ENCODE data around the gene PDLIM1.

PDLIM1 gene

GRCh38 chr10:95314192-95314918 lies 23.6 kb upstream of the PDLIM1 start:
- no peak for DNase-seq

- DNase-seq, result no peak
Measured at GRCh38 chr10:95312986-95313495, 22.2 kb upstream of the PDLIM1 start.

DNA sequence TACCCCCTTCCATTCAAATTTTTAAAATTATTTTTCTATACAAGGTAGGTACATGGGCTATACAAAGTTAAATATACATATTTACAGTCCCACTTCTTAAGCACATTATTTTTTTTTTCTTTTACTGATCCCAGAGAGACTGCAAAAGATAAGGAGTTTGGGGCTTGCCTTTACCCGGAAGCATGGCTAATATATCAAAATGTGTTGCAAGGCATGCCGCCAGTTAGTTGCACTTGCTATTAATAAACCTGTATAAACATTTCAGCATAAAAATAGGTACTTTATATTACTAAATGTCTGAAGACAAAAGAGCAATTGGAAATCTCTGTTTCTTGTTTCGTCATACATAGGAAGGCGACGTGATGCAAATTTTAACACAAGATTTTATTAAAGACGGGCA lies 21.5 kb upstream of the PDLIM1 start:
- DNase-seq, result no peak

GRCh38 chr10:95309958-95310357 lies 19.2 kb upstream of the PDLIM1 start:
- no peak for DNase-seq

- DNase-seq, result no peak
Measured at GRCh38 chr10:95308389-95309302, 17.8 kb upstream of the PDLIM1 start.

DNA sequence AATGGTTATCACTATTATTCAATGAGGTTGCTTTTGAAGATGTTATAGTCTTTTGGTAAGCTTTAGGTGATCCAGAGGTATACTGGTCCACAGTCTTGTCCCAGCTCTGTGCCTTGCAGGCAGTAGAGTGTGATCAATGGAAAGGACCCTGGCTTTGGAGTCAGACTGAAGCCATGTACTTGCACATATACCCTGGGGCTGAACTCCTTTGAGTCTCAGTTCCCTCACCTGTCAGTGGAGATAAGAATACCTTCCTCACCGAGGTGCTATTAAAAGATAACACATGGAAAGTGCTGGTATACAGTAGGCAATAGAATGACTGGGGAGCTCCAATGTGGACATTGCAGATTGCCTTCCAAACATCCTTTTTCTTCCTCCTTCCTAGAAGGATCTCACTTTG lies 16.0 kb upstream of the PDLIM1 start:
- DNase-seq, result no peak

- DNase-seq, result no peak
Measured at GRCh38 chr10:95306318-95306650, 15.5 kb upstream of the PDLIM1 start.

DNA sequence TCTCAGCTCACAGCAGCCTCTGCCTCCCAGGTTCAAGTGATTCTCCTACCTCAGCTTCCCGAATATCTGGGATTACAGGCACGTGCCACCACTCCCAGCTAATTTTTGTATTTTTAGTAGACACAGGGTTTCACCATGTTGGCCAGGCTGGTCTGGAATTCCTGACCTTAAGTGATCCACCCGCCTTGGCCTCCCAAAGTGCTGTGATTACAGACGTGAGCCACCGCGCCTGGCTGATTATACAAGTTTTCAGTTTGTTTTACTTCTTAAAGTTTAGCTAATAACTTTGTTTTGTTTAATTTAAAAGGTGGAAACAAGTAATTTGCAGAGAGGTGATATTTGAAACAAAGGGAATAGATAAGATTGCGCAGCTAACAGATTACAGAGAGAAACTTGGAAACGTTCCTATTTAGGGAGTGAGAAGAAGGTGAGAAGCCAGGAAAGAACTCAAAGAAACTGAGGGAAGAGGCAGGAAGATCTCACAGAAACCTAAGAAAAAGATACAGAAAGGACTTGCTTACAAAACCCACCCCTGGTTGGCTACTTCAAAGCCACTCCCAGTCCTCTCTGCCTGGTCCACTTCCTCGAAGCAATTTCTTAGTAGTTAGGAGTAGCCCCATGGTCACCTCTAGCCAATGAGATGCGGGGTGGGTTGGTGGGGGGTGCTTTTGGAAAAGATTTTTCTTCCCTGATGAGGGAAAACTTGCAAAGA lies 15.0 kb upstream of the PDLIM1 start:
- DNase-seq, result no peak

DNA sequence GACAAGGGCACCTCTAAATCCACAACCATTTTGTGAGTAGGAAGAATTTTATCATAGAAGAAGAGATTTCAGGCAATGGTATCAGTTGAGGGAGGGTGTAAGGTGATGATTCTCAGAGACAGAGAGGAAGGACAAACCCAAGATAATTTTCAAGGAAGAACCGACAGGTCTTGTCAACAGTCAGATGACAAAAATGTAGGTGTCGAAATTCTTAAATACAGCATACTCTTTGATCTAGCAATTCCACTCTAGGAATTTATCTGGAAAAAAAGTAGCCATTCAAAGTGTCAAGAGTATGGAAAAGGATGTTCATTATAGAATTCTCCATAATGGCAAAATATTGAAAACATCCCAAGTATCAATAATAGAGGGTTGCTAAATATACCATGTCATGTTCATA lies 14.2 kb upstream of the PDLIM1 start:
- DNase-seq, result no peak

DNA sequence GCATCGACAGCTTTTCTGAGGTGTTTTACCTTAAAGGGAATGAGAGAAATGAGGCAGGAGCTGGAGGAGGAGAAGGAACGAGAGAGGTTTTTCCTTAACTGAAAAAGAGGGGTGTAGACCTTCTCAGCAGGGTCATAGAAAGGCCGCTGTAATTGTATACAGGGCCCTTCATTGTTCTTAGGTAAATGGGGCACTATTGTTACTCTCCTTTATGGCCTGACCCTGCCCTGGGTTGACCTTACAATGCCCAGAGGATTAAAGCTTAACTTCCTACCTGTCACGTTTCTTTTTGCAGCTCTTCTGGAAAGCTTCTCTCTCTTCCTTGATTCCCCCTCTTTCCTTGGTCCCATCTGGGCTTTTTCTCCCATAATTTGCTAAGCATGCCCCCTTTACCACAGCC lies 13.7 kb upstream of the PDLIM1 start:
- DNase-seq, result no peak

DNA sequence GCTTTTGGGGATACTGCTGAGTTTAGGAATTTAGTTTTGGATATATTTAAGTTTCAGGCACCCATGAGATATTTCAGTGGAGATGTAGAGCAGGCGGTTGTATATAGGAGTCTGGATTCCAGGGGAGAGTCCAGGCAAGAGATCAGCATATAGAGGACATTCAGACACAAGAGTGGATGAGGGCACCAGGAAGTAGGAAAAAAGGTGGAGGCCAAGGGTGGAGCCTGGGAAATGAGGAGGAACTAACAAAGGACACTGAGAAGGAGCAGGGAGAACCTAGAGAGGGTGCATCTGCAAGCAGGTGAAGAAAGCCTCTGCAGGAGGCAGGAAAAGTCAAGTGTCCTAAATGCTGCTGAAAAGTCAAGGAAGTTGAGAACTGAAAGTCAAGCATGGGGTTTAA lies 13.1 kb upstream of the PDLIM1 start:
- DNase-seq, result no peak

DNA sequence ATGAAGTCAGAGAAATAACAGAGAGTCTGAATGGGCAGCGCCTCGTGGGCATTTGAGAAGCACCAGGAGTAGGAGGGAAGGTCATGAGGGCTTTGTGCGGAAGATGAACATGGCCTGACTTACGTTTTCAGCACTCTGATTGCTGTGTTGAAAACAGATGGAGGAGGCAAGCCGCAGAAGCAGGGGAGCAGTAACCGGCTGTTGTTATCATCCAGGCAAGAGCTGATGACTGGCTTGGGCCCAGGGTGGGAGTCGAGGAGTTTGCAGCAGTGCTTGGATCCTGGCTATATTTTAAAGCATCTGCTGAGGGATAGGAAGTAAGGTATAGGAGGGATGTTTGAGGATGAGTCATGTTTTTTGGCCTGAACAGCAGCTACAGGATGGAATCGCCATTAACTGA lies 12.7 kb upstream of the PDLIM1 start:
- no peak for DNase-seq

DNA sequence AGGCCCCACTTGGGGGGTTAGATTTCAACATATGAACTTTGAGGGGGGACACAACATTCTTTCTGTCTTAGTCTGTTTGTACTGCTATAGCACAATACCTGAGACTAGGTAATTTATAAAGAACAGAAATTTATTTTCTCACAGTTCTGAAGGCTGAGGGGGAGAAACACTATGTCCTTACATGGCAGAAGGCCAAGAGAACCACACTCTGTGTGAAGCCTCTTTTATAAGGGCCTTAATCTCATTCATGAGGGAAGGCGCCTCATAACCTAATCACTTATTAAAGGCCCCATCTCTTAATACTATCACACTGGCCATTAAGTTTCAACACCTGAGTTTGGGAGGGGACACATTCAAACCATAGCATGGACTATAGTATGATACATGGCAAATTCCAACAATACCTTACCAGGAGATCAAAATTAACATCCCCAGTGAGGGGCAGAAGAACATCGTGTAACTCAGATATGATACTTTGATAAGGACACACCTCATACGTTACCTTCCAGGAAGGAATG lies 9.3 kb upstream of the PDLIM1 start:
- no peak for DNase-seq

GRCh38 chr10:95297402-95297801 lies 6.6 kb upstream of the PDLIM1 start:
- DNase-seq, result no peak

DNA sequence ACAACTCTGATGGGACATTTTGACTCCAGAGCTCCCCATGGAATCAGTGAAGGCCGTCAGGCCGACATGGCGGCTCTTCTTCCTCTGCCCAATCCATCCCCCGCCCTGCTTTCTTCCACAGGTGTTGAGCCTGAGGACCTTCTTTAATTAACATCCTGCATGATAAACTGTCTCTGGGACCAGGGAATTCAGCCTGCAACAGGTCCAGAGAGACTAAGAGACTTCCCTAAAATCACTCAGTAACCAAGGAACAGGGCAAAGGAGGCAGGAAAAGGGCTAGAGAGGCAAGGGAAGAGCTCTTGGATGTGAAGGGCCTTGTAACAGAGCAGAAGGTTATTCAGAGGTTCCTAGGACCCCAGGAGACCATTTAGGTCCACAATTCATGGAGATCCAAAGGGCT lies 6.0 kb upstream of the PDLIM1 start:
- no peak for DNase-seq

- peak; percentile 52 for DNase-seq
Measured at GRCh38 chr10:95295031-95295755, 4.4 kb upstream of the PDLIM1 start.

GRCh38 chr10:95293631-95294030 lies 2.8 kb upstream of the PDLIM1 start:
- DNase-seq, result no peak

DNA sequence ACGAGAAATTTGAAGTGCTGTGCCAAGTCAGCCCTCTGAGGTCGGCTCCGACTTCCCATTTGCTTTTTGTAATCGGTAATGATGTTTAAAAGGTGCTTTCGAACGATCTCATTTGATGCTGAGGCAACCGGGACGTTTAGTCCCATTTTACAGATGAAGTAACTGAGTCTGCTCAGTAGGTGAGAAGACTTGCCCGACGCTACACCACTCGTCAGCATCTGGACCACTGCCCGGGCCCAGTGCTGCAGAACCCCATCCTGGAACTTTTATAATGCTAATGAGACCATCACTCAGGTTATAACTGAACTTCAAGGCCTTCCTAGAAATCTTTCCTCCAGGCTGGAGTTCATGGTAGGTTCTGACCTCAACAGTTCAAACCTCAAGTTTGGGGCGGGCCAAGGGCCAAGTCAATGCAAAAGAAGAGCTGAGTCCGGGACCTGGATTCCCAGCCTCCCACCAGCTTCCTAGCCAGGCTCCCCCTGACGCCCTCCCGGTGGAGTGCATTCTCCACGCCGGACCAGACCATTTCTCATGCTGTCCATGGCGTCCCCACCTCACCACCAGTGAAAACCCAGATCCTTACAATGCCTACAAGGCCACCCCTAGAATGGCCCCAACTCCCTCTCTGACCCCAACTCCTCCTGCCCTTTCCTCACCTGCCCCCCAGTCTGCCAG lies 699 bp upstream of the PDLIM1 start:
- DNase-seq, result no peak

GRCh38 chr10:95289921-95290421 lies 832 bp downstream of the PDLIM1 start:
- no peak for DNase-seq

GRCh38 chr10:95289003-95289920 lies 1.5 kb downstream of the PDLIM1 start:
- DNase-seq, result peak; percentile 42

GRCh38 chr10:95288303-95288702 lies 2.5 kb downstream of the PDLIM1 start:
- no peak for DNase-seq
